Activated CD8-positive, alpha-beta memory T cell treated with anti-CD3 and anti-CD28 coated beads, Interleukin-2, amount 50 U/mL, for 1 hour (primary cell): Measurements from ENCODE around the gene SCG5.

Source experiments
- DNase-seq: peaks from one replicate; pipeline ENCODE4 v3.0.0-alpha.2; 2020; ENCODE audit errors: extremely low read depth

The SCG5 gene

GRCh38 chr15:32691689-32692038 lies 50.2 kb downstream of the SCG5 start:
- no peak for DNase-seq

- no peak for DNase-seq
Measured at GRCh38 chr15:32692286-32692685, 50.8 kb downstream of the SCG5 start.

- DNase-seq, result no peak
Measured at GRCh38 chr15:32694222-32694983, 52.9 kb downstream of the SCG5 start.

GRCh38 chr15:32698773-32699390 lies 57.4 kb downstream of the SCG5 start:
- no peak for DNase-seq

GRCh38 chr15:32700501-32701150 lies 59.1 kb downstream of the SCG5 start:
- DNase-seq, result no peak

- no peak for DNase-seq
Measured at GRCh38 chr15:32701863-32702262, 60.4 kb downstream of the SCG5 start.

- no peak for DNase-seq
Measured at GRCh38 chr15:32704395-32704981, 63.0 kb downstream of the SCG5 start.

GRCh38 chr15:32705446-32705845 lies 63.9 kb downstream of the SCG5 start:
- DNase-seq, result no peak

GRCh38 chr15:32706704-32707103 lies 65.2 kb downstream of the SCG5 start:
- no peak for DNase-seq

DNA sequence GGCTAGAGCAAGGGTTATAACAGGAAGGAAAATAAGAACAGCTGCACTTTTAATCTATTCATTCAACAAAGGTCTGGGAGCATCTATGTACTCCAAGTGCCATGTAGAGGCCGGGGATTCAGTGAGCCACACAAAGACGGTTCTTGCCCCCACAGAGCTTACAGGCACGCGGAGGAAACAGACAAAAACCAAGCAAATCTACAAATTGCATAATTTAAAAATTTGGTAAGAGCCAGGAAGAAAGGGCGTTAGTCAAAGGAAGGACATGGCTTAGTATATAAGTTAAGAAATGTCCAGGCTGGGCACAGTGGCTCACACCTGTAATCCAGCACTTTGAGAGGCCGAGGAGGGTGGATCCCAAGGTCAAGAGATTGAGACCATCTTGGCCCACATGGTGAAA lies 65.9 kb downstream of the SCG5 start:
- no peak for DNase-seq

DNA sequence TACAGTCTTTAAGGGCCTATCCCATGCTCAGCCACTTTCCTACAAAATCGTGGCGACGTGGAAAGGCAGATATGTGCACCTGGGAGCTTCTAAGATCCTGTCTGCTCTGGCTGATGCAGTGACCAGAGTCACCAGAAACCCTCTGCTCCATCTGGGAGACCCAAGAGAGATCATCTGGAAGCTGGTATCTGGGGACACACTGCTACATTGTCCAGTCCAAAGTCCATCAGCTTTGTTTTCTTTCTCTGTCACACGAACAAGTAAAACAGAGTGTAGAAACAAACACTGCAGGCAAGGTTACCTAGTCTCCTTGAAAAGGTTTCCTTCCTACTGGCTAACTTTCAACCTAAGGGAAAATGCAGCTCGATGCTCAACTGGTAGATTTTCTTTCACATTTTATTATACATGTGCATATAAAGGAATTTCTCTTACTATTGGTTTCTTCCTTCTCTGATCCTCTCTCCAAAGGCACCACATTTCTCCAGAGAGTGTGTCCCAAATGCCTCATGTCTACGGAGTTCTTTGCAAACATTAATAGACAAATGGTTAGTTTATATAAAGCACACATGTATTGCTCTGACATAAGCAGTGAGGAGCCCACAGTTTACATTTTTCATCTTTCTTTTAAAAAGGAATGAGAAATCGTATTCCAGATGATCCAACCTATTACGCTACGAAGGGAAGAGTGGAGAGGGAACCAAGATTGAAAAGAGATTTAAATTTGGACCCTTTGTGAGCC lies 68.0 kb downstream of the SCG5 start:
- no peak for DNase-seq

DNA sequence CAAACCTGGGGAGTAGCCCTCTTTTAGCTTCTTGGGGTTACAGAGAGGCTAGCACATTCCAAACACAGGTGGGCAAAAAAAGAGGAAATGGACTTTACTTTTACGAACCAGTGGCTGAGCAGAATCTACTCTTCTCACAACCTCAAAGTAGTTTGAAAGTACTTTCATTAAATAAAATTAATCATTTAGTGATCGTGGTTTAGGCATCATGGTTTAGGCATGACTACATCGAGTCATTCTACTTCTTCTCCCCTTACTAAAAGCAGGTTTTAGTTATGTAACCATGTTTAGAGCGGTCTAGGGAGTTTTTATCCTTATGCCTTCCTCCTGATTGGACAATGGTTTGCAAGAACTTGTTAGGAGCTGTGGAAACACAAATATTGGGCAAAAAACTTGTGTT lies 73.8 kb downstream of the SCG5 start:
- DNase-seq, result no peak

GRCh38 chr15:32716216-32716914 lies 74.9 kb downstream of the SCG5 start:
- DNase-seq, result no peak

DNA sequence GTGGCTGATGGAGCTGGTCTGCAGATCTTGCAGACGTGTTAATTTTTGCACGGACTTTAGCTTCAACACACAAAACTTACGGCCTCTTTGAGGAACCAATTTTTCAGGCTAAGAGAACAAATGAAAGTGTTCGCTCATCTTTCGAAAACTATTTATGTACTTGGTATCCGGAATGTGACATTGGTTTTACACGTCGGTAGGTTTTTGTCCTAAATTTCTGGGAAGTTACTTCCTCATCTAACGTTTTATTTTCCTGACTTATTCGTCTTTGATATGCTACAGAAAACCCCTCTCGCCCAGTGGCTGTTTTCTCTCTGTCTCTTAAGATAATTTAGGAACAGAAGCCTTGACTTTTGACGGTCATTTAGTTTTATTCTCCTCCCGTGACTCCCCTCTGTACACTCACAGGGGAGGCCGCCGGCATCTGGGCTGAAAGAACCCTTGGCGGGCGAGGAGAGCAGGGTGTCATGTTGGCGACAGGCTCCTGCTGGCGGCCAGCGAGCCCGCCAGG lies 75.5 kb downstream of the SCG5 start:
- DNase-seq, result no peak

- no peak for DNase-seq
Measured at GRCh38 chr15:32717426-32718226, 76.1 kb downstream of the SCG5 start, which contains the start of gene GREM1. Gene GREM1, plus strand, starts transcription at chr15:32718004. Its CDS starts 12,687 bp downstream, at chr15:32730691.

DNA sequence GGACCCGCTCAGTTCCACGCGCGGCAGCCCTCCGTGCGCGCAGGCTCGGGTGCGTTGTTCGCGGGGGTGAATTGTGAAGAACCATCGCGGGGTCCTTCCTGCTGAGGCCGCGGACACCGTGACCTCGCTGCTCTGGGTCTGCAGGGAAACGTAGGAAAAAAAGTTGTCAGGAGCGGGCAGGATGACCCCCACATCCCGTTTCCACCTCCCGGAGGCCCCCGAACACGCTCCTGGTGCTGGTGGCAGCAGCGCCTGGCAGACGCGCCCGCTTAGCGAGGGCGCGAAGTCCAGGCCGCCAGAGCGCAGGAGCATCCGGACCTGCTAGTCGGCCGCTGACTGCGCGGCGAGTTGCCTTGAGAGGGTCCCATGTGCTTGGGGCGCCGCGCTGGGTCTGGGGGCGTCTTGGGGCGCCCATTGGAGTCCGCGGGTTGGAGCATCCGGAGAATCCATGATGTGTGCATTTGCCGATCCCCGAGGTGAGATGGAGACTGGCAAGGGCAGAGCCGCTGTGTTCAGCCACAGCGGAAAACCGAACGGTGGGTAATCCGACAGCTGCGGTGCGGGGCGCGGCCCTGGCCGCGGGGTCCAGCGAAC lies 76.8 kb downstream of the SCG5 start:
- no peak for DNase-seq

- no peak for DNase-seq
Measured at GRCh38 chr15:32718821-32719716, 77.6 kb downstream of the SCG5 start.

DNA sequence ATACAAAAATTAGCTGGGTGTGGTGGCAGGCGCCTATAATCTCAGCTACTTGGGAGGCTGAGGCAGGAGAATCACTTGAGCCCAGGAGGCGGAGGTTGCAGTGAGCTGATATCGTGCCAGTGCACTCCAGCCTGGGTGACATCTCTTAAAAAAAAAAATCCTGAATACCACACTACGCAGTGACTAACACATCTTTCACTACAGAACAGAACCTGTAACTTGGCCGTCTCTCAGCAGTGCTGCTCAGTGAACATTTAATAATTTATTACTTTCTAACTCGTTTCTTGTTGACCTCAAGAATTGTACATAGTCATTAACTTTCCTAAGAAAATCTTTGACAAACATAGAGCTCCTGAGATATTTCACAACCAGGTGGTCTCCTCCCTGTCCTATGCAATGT lies 80.1 kb downstream of the SCG5 start:
- DNase-seq, result no peak

DNA sequence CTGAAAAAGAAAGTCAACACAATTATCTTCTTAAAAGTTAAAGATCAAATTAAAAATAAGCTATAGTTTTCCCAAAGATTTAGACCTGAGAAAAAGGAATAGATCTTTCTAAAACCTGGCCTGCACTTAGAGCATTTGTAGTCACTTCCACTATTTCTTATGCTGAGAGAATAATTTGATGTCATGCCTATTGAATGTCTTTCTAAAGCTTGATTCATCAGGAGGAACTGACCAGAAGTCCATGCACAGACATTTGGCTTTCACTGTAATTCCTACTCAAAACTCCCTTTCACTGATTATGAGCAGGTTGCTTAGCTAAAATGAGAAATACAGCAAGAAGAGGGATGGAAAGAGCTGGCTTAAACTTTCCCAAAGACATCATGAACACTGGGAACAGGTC lies 80.6 kb downstream of the SCG5 start:
- no peak for DNase-seq
